Stomach (tissue), 4 donors: ENCODE measurements around the gene PAOX.

ENCODE experiments used
- EP300 ChIP-seq: sonication (generic); formaldehyde crosslinking; IDR thresholded peaks from one replicate; pipeline ENCODE4 v1.6.1; 2017; ENCODE audit warnings: antibody characterized with exemption
- POLR2AphosphoS5 ChIP-seq, 3 donors: sonication (generic); formaldehyde crosslinking; IDR thresholded peaks; one replicate each; pipeline ENCODE4 v1.6.1; 2016; ENCODE audit warnings: antibody characterized with exemption in 3 of 3
- TF ChIP-seq, protein P1 (sequence below), 7 experiments: fragments of 450-650 bp in 4 of 7; fragments of 200-600 bp in 3 of 7; sonication (generic) in 3 of 7; IDR thresholded peaks; one replicate each; pipeline ENCODE4 v1.5.1; 2016 to 2019; ENCODE audit warnings: antibody characterized with exemption in 7 of 7, control low read depth in 2 of 7, mild to moderate bottlenecking in 1 of 7

DNA sequence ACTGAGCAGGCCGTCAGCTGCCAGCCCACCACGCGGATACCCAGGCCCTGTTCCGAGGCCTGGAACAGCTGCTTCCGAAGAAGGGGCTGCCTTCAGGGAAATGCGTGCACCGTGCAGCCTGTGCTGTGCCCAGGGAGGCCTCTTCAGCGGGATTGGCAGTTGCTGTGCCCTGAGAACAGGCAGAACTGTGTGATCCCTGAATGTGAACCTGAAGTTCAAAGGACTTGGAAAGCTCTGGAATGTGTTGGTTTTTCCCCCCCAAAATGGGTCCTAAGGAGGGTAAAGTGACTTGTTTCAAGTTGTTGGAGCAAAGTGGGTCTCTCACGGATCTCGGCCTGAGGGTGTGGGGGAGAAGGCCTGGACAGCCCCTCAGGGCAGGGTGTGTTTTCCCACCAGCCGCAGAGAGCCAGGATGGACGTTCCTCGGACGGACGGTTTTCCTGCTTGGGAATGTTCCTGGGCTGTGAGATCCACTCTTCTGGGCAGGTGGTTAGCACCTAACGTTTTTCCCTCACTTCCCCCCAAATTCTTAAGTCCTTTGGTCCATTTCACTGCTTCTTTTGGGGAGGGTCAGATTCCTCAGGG is 43.3 kb downstream of the PAOX start:
- TF ChIP-seq EP300 (no peak), POLR2AphosphoS5 (IDR thresholded peaks at IDR 0.05) (no peak)
- TF ChIP-seq, protein P1, sequence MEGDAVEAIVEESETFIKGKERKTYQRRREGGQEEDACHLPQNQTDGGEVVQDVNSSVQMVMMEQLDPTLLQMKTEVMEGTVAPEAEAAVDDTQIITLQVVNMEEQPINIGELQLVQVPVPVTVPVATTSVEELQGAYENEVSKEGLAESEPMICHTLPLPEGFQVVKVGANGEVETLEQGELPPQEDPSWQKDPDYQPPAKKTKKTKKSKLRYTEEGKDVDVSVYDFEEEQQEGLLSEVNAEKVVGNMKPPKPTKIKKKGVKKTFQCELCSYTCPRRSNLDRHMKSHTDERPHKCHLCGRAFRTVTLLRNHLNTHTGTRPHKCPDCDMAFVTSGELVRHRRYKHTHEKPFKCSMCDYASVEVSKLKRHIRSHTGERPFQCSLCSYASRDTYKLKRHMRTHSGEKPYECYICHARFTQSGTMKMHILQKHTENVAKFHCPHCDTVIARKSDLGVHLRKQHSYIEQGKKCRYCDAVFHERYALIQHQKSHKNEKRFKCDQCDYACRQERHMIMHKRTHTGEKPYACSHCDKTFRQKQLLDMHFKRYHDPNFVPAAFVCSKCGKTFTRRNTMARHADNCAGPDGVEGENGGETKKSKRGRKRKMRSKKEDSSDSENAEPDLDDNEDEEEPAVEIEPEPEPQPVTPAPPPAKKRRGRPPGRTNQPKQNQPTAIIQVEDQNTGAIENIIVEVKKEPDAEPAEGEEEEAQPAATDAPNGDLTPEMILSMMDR (IDR thresholded peaks at IDR 0.05), result no peak
